Measurements from ENCODE around the gene ECI1.
A peak's percentile ranks its signal among the peaks of the same experiment; 100 is the strongest.
"Not testable (repeated sequence)": the region's sequence is repeated elsewhere in the genome, so short reads cannot be mapped to it uniquely, and the experiment has no call there.

ECI1 gene

DNA sequence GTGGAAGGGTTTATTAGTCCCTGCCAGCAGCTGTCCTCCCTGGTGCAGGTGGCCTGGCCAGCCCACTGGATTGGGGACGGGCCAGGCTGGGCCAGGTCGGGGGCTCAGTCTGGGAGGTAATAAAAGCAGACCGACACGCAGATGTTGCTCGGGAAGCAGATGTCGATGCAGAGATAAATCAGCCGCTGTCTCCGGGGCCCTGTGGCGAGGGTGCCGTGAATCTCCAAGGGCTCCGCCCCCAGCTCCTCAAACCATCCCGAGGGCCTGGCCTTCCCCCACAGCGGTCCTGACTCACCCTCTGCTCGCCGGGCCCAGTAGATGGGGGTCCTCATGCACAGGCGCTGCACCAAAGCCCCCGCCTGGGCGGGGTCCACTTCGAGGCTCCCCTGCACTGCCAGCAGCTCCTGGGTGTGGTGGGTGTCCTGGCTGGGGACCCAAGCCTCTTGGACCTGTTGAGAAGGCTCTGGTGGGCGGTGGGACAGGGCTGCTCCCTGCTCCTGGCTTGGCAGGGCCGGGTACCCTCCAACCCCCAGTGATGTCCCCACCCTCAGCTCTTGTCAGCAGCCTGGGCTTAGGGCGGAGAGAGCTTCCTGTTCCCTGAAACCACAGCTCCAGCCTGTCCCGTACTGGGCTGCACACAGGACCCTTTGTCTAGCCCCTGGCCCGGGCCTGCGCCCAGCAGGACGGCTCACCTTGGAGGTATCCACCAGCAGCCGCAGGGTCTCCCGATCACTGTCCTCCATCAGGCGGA, 42.0 kb downstream of the ECI1 start:
- DNase-seq: no peak

GRCh38 chr16:2208772-2209171, 42.6 kb downstream of the ECI1 start:
- DNase-seq: no peak

DNA sequence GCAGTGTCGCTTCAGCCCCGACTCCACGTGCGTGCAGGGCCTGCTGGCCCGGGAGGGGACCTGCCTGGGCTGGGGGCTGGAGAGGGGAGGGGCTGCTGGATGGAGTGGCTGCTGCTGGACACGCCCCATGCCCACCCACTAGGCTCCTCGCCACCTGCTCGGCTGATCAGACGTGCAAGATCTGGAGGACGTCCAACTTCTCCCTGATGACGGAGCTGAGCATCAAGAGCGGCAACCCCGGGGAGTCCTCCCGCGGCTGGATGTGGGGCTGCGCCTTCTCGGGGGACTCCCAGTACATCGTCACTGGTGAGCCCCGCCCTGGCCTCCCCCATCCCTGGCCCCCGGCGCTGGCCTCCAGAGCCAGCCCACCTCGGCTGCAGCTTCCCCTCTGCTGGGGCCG, 43.1 kb downstream of the ECI1 start:
- no peak for DNase-seq

DNA sequence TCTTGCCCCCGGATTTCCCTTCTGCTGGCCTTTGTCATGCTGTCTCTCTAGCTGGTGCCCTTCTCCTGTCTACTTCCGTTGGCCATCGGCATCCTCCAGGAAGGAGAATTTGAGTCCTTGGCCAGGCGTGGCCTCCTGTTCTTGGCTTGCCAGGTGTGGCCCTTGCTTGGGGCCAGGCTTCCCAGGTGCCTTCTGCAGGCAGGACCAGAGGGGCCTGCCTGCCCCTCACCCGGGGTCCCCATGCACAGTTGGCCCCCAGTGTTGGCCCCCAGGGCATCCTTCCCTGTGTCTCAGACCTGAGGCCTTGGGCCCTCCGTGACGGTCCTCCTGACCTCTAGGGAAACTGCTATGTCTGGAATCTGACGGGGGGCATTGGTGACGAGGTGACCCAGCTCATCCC, 43.5 kb downstream of the ECI1 start:
- DNase-seq: no peak

DNA sequence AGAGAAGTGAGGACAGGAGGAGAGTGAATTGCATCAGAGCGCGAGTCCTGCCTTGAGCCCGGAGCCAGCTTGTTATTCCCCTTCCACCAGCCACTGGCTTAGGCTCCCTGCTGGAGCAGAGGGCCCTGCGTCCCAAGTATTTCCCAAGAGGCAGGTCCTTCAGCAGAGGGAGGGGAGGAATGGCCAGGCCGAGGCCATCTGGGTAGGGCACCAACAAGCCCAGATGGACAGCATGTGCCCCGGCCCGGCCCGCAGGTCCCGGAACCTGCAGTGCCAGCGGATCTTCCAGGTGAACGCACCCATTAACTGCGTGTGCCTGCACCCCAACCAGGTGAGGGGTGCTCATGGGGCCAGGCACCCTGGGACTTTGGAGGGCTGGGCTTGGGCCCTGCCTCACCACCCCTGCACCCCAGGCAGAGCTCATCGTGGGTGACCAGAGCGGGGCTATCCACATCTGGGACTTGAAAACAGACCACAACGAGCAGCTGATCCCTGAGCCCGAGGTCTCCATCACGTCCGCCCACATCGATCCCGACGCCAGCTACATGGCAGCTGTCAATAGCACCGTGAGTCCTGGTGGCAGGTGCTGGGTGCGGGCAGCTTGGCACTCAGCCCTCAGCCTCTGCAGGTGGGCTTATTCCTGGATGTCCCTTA, 44.5 kb downstream of the ECI1 start:
- no peak for DNase-seq

GRCh38 chr16:2206420-2206779, 45.0 kb downstream of the ECI1 start:
- no peak for DNase-seq

GRCh38 chr16:2205967-2206313, 45.4 kb downstream of the ECI1 start:
- DNase-seq: no peak

DNA sequence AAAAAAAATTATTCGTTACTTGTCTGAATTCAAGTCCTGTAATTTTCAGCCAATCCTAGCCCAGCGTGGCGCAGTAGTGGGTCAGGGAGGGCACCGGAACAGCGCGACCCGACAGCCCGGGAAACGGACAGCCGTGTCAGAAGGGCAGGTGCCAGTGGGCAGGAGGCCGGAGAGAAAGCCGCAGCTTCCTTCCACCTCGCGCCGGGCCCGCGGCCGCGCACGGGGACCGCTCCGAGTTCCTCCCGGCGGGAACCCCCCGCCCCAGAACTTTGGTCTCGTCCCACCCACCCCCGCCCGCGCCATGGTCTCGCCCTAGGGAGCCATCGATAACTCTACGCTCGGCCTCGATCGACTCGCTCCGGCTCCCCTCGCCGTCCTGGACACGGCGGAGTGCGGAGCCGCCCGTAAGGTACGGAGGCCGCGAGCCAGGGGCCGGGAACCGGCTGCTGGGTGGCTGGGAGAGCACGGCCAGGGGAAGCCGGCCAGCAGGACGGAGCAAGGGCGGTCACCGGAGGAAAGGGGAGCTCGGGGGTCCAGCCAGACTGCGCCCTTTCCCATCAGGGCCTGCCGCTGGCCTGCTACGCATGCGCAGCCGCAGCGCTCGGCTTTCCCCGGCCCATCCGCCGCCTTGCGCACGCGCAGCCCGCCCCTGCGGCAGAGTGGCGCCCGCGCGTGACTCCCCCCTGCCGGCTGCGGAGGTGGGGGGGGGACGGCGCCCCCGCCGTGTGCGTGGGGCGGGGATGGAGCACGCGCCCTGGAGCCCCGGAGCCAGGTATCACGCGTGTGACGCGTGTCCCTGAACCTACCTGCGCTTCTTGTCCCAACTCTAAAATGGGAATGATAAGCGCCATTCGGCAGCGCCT, 46.1 kb downstream of the ECI1 start, which contains the start of gene MLST8:
Gene MLST8 (plus strand): TSS at position 351 of the 863 bp plus-strand sequence. CDS start 632 bp downstream, outside the sequence.
- DNase-seq: peak; percentile 30

GRCh38 chr16:2204416-2205103, 46.8 kb downstream of the ECI1 start:
- DNase-seq: no peak

DNA sequence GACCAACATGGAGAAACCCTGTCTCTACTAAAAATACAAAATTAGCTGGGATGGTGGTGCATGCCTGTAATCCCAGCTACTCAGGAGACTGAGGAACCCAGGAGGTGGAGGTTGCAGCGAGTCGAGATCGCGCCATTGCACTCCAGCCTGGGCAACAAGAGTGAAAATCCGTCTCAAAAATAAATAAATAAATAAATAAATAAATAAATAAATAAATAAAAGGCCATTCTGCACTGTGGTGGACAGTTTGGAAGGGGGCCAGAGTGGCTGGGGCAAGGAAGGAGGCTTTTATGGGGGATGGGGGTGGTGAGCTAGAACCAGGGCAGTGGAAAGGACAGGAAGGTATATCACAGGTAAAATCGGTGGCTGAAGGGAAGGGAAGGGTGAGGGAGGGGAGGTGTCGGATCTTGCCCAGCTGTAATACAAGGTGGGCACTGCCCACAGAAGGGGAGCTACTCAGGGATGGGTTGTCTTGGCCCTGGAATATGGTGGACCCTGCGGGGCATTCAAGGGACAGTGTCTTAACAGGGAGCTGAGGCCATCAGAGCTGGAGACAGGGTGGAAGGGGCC, 48.2 kb downstream of the ECI1 start:
- not testable (repeated sequence) for DNase-seq

DNA sequence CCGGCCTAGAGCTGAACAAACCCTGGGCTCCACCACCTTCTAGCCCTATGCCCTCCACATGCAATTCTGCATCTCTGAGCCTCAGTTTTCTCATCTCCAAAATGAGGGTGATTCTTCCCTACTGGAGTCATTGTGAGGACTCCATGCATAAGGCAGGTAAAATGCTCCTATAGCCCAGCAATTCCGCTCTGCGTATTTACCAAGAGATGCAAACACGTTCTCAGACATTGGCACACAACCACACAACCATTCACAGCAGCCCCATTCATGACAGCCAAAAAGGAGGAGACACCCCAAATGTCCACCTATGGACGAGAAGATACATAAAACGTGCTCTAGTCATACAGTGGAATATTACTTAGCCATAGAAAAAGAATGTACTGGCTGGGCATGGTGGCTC, 51.1 kb downstream of the ECI1 start:
- no peak for DNase-seq

GRCh38 chr16:2199621-2200139, 51.7 kb downstream of the ECI1 start:
- no peak for DNase-seq

- DNase-seq: no peak
These were observed 52.3 kb downstream of the ECI1 start for GRCh38 chr16:2199095-2199494.

DNA sequence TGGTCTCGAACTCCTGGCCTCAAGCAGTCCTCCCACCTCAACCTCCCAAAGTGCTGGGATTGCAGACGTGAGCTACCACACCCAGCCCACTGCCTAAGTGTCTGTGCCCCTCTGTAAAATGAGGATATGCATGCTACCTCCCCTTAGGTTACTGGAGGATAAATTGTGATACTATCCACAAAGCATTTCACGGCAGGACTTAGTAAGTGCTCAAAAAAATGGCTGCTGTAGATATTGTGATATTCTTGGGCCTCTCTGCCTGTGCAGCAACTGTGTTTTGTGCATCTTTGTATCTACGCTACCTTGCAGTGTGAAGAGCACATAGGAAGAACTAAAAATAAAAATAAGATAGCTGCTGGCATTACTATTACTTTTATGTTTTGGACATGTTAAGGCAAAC, 53.1 kb downstream of the ECI1 start:
- no peak for DNase-seq

GRCh38 chr16:2197765-2198164, 53.6 kb downstream of the ECI1 start:
- no peak for DNase-seq

DNA sequence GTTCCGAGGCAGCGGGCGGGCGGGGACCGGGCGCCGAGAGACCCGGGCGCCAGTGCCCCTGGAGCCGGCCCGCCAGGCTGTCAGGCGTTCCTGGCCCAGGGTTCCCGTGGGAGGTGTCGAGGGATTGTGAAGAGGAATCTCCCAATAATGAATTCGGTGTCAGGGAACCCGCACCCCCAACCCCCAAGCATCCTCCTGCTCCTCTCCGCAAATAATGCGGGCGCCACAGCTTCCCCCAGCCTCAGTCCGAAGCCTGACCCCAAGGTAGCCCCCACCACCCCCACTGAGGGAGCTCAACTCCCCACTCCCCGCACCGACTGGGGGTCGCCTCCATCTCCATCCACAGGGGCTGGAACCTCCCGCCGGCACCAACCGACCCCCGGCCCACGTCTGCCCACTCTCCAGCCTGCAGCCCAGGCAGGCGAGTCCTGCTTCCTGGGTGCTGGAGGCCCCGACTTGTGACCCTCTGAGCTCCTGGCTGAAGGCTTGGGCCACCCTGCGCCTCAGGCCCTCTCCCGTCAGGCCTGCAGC, 54.3 kb downstream of the ECI1 start:
- no peak for DNase-seq

GRCh38 chr16:2196162-2196980, 55.0 kb downstream of the ECI1 start, which contains the start of gene CASKIN1:
Gene CASKIN1 (minus strand): TSS chr16:2196605. CDS start chr16:2196432, 173 bp downstream.
- DNase-seq: no peak

DNA sequence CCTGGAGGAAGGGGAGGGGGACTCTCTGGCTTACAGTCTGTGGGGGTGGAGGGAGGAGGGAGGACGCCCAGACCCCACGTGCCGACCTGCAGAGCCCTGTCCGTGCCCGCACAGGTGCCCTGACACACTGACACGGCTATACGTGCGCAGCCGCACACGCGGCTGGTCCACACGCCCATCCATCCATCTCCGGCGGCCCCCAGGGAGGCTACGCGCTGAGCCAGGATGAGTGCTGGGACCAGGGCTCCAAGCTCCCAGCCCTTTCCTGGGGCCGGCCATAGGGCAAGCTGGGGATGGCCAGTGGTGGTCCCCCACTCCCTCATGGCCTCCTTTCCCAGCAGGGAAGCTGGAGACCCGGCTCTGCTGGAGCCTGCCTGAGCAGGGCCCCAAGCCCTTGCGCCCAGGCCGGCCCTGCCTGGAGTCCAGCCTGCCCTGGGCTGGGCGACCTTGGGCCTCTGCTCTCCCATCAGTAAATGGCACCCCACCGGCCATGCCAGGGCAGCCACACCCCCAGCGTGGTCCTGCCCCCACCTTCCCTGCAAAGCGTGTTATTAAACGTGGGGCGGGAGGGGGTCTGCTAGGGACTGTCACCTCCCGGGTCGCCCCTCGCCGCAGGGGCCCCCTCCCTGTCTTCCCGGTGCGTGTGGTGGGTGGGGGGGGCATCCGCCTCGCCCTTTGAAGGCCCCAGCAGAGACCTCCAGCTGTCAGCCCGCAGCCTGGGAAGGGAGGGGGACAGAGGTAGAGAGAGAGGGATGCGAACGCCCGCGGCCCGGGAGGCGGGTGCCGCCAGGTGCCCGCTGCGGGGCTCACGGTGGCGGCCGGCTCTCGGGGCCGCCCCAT, 55.8 kb downstream of the ECI1 start:
- no peak for DNase-seq

DNA sequence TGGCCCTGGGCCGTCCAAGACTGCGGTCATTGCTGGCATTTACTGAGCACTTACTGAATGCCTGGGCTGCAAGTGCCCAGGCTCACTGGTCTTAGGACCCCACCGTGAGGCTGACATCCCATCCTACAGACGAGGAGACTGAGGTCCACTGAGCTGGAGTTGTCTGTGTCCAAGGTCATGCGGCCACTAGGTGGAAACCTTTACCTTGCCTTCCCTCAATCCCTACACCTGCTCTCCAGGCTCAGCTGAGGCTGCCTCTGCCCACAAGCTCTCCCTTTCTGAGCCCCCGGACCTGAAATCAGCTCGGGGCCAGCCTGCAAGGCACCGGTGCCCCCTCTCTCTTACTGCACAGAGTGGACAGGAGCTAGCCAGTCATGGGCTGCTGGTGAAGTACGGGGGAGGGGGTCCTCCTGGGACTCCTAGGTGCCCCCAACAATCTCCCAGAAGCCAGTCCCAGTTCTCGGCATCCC, 56.5 kb downstream of the ECI1 start:
- peak; percentile 22 for DNase-seq

DNA sequence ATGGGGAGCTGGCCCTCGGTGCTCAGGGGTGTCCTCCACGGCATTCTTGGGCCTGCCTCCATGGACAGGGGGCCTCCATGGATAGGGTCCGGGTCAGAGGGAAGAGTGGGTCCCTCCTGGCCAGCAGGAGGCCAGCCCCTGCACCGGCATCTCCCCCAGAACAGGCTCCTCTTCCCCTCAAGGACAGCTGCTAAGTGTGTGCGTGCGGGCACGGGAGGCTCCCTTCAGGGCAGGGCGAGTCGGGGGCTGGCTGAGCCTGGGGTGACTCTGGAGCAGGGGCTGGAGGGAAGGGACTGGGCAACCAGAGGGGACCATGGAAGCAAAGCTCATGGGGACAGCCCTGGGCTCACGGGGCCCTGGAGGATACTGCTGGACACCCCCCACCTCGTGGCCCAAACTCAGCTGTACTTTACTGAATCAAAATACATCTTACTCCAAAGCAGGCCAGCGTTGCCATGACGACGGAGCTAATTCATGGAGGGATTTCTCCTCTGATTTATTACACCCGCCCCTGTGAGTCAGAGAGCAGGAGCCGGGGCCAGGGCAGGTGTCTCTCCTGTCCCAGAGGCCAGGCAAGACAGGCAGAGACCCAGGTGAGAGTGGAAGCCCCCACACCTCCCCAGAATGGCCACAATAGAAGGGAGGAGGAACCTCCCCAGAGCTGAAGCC, 57.1 kb downstream of the ECI1 start:
- DNase-seq: no peak

Data from NCI-H748 treated with DMSO at 0.1 percent for 48 hours (cell line).